BLaER1 treated with 17β-estradiol and CSF1 and Interleukin-3, amounts not matched to agents 10 nM and 100 nM (cell line): ENCODE measurements around the gene CNOT4.
A peak's percentile ranks its signal among the peaks of the same experiment; 100 is the strongest.

Experiments
- H3K27ac ChIP-seq, 11 experiments: shearing (Covaris generic); formaldehyde crosslinking; 2 replicates each; pipeline ENCODE4 v1.8.1; 2022
- H3K27me3 ChIP-seq, 11 experiments: shearing (Covaris generic); formaldehyde crosslinking; 2 replicates each; pipeline ENCODE4 v1.8.1; 2022
- H3K36me3 ChIP-seq, 11 experiments: shearing (Covaris generic); formaldehyde crosslinking; 2 replicates each; pipeline ENCODE4 v1.8.1; 2022
- H3K4me1 ChIP-seq, 10 experiments: shearing (Covaris generic); formaldehyde crosslinking; 2 replicates each; pipeline ENCODE4 v1.8.1; 2022
- H3K4me2 ChIP-seq, 11 experiments: shearing (Covaris generic); formaldehyde crosslinking; 2 replicates each; pipeline ENCODE4 v1.8.1; 2022
- H3K4me3 ChIP-seq, 10 experiments: shearing (Covaris generic); formaldehyde crosslinking; 2 replicates each; pipeline ENCODE4 v1.8.1; 2022
- H3K9ac ChIP-seq, 11 experiments: shearing (Covaris generic); formaldehyde crosslinking; 2 replicates each; pipeline ENCODE4 v1.8.1; 2022
- H3K9me3 ChIP-seq, 11 experiments: shearing (Covaris generic); formaldehyde crosslinking; replicated peaks in 1 of 11; 2 replicates each; pipeline ENCODE4 v1.8.1; 2022
- H4K20me1 ChIP-seq, 11 experiments: shearing (Covaris generic); formaldehyde crosslinking; 2 replicates each; pipeline ENCODE4 v1.8.1; 2022
- Cebpa-rat ChIP-seq, 11 experiments: shearing (Covaris generic); IDR thresholded peaks; 2 replicates each; pipeline ENCODE4 v1.8.1; 2022

Gene CNOT4

DNA sequence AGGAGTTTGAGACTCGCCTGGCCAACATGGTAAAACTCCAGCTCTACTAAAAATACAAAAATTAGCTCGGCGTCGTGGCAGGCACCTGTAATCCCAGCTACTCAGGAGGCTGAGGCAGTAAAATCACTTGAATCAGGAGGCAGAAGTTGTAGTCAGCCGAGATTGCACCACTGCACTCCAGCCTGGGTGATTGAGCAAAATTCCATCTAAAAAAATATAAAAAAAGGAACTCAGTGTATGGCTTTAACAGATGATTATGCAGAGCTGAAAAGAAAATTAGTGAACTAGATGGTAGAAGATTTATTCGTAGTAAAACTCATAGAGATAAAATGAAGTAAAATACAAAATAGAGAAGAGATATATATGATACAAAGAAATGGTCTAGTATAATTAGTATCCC, 12.6 kb upstream of the CNOT4 start:
- Histone ChIP-seq H3K9me3 (peaks cover 8 to 14% (median 11%) of the 10 kb centered on the region in 11 experiments; a peak in 15 of 22 replicates), H3K27ac (no peak overlapping the region), H4K20me1 (no peaks in the 10 kb centered on the region), H3K36me3 (no peaks in the 10 kb centered on the region), H3K4me3 (no peak overlapping the region), H3K27me3 (no peaks in the 10 kb centered on the region), H3K9ac (no peak overlapping the region), H3K4me2 (no peak overlapping the region), H3K4me1 (no peaks in the 10 kb centered on the region)
- no peak for TF ChIP-seq Cebpa-rat (IDR thresholded peaks at IDR 0.05)

DNA sequence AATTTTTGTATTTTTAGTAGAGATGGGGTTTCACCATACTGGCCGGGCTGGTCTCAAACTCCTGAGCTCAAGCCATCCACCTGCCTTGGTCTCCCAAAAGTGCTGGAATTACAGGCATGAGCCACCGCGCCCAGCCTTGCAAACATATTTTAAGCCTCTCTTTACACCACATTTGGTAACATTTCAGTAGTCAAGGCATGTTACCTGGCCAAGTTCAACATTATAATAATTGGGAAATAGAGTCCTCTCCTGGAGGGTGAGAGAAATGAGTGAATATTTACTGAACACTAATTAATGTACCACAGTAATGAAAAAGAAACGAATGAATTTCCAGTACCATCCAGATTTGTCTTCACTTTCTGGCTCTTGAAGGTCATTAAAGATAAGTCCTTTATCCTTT, 10.0 kb upstream of the CNOT4 start:
- H3K4me2 ChIP-seq, result no peak overlapping the region
- H3K27ac ChIP-seq, result no peak overlapping the region
- no peak overlapping the region for H3K9ac ChIP-seq
- H3K9me3 ChIP-seq, result peaks cover 8 to 14% (median 11%) of the 10 kb centered on the region in 11 experiments; a peak in 15 of 22 replicates
- H3K36me3 ChIP-seq, result no peaks in the 10 kb centered on the region
- TF ChIP-seq Cebpa-rat (IDR thresholded peaks at IDR 0.05), result no peak
- H4K20me1 ChIP-seq, result no peaks in the 10 kb centered on the region
- no peaks in the 10 kb centered on the region for H3K4me1 ChIP-seq
- no peak overlapping the region for H3K4me3 ChIP-seq
- no peaks in the 10 kb centered on the region for H3K27me3 ChIP-seq

DNA sequence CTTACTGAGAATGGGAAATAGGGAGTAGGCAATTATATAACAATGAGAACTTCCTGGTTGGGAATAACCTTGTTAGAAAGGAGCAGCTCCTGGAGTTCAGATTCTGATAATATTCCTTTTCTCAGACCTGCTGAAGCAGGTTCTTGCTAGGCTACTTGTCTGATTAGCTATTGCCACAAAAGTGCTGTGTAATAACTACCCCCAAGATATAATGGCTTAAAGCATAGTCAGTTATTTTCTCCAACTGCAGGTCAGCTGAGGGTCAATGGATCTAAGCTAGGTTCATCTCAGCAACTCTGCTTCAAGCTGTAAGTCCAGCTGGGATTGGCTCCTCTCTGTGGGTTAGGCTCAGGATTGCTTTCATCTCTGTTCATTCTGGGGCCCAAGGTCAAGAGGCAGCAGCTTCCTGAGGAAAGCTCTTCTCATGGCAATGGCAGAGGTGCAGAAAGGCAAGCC, 9.4 kb upstream of the CNOT4 start:
- Histone ChIP-seq H3K27ac (no peak overlapping the region), H3K36me3 (no peaks in the 10 kb centered on the region), H4K20me1 (no peaks in the 10 kb centered on the region), H3K9me3 (peaks cover 8 to 14% (median 11%) of the 10 kb centered on the region in 11 experiments; a peak in 15 of 22 replicates), H3K4me2 (no peak overlapping the region), H3K27me3 (no peaks in the 10 kb centered on the region), H3K9ac (no peak overlapping the region), H3K4me1 (no peaks in the 10 kb centered on the region), H3K4me3 (no peak overlapping the region)
- no peak for TF ChIP-seq Cebpa-rat (IDR thresholded peaks at IDR 0.05)

DNA sequence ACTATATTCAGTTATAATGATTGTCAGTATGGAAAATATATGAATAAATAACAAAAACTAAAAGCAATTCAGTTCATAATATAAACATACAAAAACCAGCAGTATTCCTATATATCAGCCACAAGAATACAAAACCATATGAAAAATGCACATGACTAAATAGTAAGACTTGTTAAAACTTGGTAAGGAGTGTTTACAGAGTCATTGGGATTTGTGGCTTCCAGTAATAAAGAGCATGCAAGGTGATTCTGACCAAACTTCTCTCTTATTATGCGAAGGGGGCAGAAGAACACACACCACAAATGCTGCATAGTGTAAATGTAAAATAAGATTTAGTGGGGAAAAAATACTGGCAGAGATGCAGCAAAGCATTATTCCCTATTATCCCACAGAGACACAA, 8.8 kb upstream of the CNOT4 start:
- Histone ChIP-seq H3K4me2 (no peak overlapping the region), H3K4me1 (no peaks in the 10 kb centered on the region), H3K36me3 (no peaks in the 10 kb centered on the region), H4K20me1 (no peaks in the 10 kb centered on the region), H3K27ac (no peak overlapping the region), H3K9me3 (peaks cover 8 to 14% (median 11%) of the 10 kb centered on the region in 11 experiments; a peak in 15 of 22 replicates), H3K27me3 (no peaks in the 10 kb centered on the region), H3K9ac (no peak overlapping the region), H3K4me3 (no peak overlapping the region)
- TF ChIP-seq Cebpa-rat (IDR thresholded peaks at IDR 0.05), result no peak

DNA sequence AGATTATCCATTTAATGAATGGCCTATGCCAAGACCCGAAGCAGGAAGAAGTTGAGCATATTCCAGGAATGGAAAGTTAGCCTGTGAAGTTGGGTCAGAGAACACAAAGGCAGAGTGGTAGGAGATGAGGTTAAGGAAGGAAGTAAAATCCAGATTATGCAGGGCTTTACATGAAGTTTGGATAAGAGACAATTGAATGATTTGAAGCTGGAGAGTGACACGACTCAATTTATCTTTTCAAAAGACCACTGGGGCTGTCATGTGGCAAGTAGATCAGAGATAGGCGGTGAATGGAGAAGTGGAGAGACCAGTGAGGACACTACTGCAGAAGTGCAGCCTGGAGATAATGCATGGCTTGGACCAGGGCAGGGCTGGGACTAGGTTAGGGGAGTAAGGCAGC, 7.2 kb upstream of the CNOT4 start:
- no peaks in the 10 kb centered on the region for H3K36me3 ChIP-seq
- no peak overlapping the region for H3K27ac ChIP-seq
- H4K20me1 ChIP-seq, result no peaks in the 10 kb centered on the region
- H3K27me3 ChIP-seq, result no peaks in the 10 kb centered on the region
- H3K9ac ChIP-seq, result no peak overlapping the region
- no peaks in the 10 kb centered on the region for H3K9me3 ChIP-seq
- no peaks in the 10 kb centered on the region for H3K4me1 ChIP-seq
- no peak overlapping the region for H3K4me2 ChIP-seq
- no peak overlapping the region for H3K4me3 ChIP-seq
- no peak for TF ChIP-seq Cebpa-rat (IDR thresholded peaks at IDR 0.05)

DNA sequence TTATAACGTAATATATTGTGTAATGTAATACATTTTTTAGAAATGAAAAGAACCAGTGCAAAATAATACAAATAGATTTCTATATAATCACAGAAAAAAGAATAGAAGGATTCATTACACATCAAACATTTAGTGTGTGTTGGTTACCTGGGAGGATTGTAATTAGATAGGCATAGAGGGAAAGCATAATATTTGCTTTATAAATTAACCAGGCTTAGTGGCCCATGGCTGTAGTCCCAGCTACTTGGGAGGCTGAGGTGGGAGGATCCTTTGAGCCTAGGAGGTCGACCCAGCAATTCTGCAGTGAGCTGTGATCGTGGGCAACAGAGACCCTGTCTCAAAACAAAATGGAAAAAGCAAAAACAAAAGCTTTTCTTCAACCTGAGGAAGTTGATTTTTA, 5.0 kb upstream of the CNOT4 start:
- Histone ChIP-seq H3K4me3 (no peak overlapping the region), H3K4me1 (peaks cover 0 to 8% (median 5%) of the 10 kb centered on the region in 10 experiments; a peak in 9 of 20 replicates)
- TF ChIP-seq Cebpa-rat (IDR thresholded peaks at IDR 0.05), result no peak

DNA sequence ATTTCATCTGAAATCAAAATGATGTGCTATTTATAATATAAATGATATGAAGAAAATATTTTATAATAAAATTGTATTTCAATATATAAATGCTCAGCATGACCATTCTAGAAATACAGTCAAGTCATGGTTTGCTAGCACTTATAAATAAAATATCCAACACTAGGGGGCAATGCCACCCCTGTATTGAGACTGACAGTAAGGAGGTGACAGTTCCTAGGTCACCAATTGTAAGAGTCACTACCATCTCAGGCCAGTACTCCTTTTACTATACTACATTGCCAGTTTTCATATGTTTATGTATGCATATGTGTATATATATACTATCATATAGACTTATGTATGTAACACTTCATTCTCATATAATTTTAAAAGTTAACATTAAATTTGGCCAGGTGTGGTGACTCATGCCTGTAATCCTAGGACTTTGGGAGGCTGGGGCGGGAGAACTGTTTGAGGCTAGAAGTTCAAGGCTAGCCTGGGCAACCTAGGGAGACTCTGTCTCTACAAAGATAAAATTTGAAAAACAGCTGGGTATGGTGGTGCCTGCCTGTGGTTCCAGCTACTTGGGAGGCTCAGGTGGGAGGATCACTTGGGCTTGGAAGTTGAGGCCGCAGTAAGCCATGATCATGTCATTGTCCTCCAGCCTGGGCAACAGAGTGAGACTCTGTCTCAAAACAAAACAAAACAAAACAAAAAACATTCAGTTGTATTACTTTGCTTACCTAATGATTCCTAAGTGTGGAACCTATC, 2.4 kb upstream of the CNOT4 start:
- Histone ChIP-seq H3K4me2 (no peak overlapping the region), H3K27ac (peak overlapping the region in 1 of 11 experiments; percentile 67; a peak in 2 of 22 replicates), H3K4me1 (peaks cover 8 to 21% (median 18%) of the 10 kb centered on the region in 10 experiments), H3K27me3 (no peaks in the 10 kb centered on the region), H4K20me1 (peaks cover 8 to 23% (median 20%) of the 10 kb centered on the region in 11 experiments; a peak in 18 of 22 replicates), H3K9ac (no peak overlapping the region), H3K4me3 (no peak overlapping the region), H3K9me3 (no peaks in the 10 kb centered on the region), H3K36me3 (no peaks in the 10 kb centered on the region)
- no peak for TF ChIP-seq Cebpa-rat (IDR thresholded peaks at IDR 0.05)

More for the DNA sequence above, 5.0 kb upstream of the CNOT4 start:
- H3K27me3 ChIP-seq, result no peaks in the 10 kb centered on the region
- no peak overlapping the region for H3K4me2 ChIP-seq
- no peaks in the 10 kb centered on the region for H3K9me3 ChIP-seq
- no peak overlapping the region for H3K9ac ChIP-seq
- H3K36me3 ChIP-seq, result no peaks in the 10 kb centered on the region
- no peak overlapping the region for H3K27ac ChIP-seq
- H4K20me1 ChIP-seq, result no peaks in the 10 kb centered on the region

DNA sequence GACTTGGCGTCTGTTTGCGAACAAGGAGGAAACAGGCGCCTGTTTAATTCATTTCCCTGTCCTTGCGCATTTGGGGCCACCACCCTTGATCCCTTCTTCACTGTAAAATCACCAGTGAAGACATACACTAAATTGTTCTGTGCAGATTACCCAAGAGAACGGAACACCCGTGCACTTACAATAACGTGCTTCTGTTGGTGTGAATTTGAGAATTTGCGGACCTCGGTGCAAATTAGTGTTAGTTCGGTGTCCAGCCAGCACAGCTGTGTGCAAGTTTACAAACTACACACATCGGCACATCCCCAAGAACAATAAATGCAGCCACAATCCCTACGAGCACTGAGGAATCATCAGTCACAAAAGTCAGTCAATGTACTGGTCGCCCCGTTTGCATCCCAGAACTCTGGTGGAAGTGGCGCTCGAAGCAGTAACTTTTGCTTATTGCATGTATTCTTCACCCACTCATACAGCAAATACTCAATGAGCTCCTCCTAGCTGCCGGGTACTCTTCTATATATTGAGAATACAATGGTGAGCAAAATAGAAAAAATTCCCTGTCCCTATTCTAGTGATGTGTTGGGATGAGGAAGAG, 786 bp upstream of the CNOT4 start:
- Histone ChIP-seq H3K4me1 (peaks cover 8 to 32% (median 24%) of the 10 kb centered on the region in 10 experiments), H3K27ac (peak overlapping the region in 10 of 11 experiments; percentile 19 to 97 (median 64); a peak in 18 of 22 replicates), H3K27me3 (no peaks in the 10 kb centered on the region), H3K9me3 (no peaks in the 10 kb centered on the region), H3K9ac (peak overlapping the region; percentile 55 to 99 (median 98); a peak in 21 of 22 replicates), H3K4me3 (peak overlapping the region; percentile 80 to 100 (median 88)), H4K20me1 (peaks cover 8 to 39% (median 32%) of the 10 kb centered on the region in 11 experiments; a peak in 18 of 22 replicates), H3K4me2 (peak overlapping the region; percentile 81 to 98 (median 87)), H3K36me3 (no peaks in the 10 kb centered on the region)
- TF ChIP-seq Cebpa-rat (IDR thresholded peaks at IDR 0.05), result no peak

DNA sequence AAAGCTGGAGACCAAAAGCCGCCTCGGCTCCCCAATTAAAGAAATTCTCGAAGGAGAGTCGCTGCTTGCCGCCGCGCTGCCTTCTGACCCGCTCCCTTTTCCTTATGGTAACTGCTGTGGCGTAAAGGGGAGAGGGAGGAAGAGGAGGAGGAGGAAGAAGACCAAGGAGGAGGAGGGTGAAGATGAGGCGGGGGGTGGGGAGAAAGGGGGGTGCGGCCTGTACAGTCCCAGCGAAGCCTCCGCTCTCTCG, 388 bp downstream of the CNOT4 start:
- H3K27me3 ChIP-seq, result no peaks in the 10 kb centered on the region
- peak overlapping the region; percentile 76 to 98 (median 91) for H3K4me2 ChIP-seq
- H3K9me3 ChIP-seq, result 0 out of 22 replicates have a peak, but pooled peaks cover 0 to 4% (median 0%) of the 10 kb centered on the region in 11 experiments
- peaks cover 8 to 50% (median 40%) of the 10 kb centered on the region in 11 experiments; a peak in 18 of 22 replicates for H4K20me1 ChIP-seq
- H3K27ac ChIP-seq, result peak overlapping the region; percentile 87 to 97 (median 94)
- H3K36me3 ChIP-seq, result peaks cover 4 to 10% (median 8%) of the 10 kb centered on the region in 11 experiments; a peak in 16 of 22 replicates
- peak overlapping the region; percentile 80 to 100 (median 88) for H3K4me3 ChIP-seq
- H3K4me1 ChIP-seq, result peaks cover 8 to 32% (median 24%) of the 10 kb centered on the region in 10 experiments
- peak overlapping the region; percentile 91 to 99 (median 98) for H3K9ac ChIP-seq
- no peak for TF ChIP-seq Cebpa-rat (IDR thresholded peaks at IDR 0.05)
